Neuron (in vitro differentiated cells): ENCODE data around the gene MICALL2.
A peak's percentile ranks its signal among the peaks of the same experiment; 100 is the strongest.

Source experiments
- H2AFZ ChIP-seq: one replicate; pipeline ENCODE4 v1.6.1; 2013; ENCODE audit warnings: low read depth, mild to moderate bottlenecking, inconsistent platforms, low read length, moderate library complexity
- H3K27me3 ChIP-seq: one replicate; pipeline ENCODE4 v1.6.1; 2013; ENCODE audit warnings: low read length; ENCODE audit not compliant: insufficient read depth
- H3K36me3 ChIP-seq: one replicate; pipeline ENCODE4 v1.6.1; 2013; ENCODE audit warnings: low read length; ENCODE audit not compliant: insufficient read depth
- H3K4me1 ChIP-seq: one replicate; pipeline ENCODE4 v1.6.1; 2013; ENCODE audit warnings: low read length; ENCODE audit not compliant: insufficient read depth
- H3K4me3 ChIP-seq: 2 replicates; pipeline ENCODE4 v1.5.1; 2013; ENCODE audit warnings: mild to moderate bottlenecking, low read length, moderate library complexity
- H3K9me3 ChIP-seq: one replicate; pipeline ENCODE4 v1.6.1; 2013; ENCODE audit warnings: low read length

The MICALL2 gene

GRCh38 chr7:1473864-1474512 is 14.7 kb upstream of the MICALL2 start:
- Histone ChIP-seq H3K4me3 (no peak overlapping the region), H3K9me3 (no peaks in the 10 kb centered on the region), H3K27me3 (no peaks in the 10 kb centered on the region), H3K4me1 (no peaks in the 10 kb centered on the region), H2AFZ (no peak overlapping the region), H3K36me3 (peaks cover 57% of the 10 kb centered on the region)

GRCh38 chr7:1470901-1471300 is 11.6 kb upstream of the MICALL2 start:
- H3K4me1 ChIP-seq = peaks cover 16% of the 10 kb centered on the region
- no peaks in the 10 kb centered on the region for H3K9me3 ChIP-seq
- H3K27me3 ChIP-seq = no peaks in the 10 kb centered on the region
- H3K4me3 ChIP-seq = no peak overlapping the region
- peaks cover 31% of the 10 kb centered on the region for H3K36me3 ChIP-seq
- no peak overlapping the region for H2AFZ ChIP-seq

GRCh38 chr7:1468643-1469298 is 9.5 kb upstream of the MICALL2 start:
- Histone ChIP-seq H3K36me3 (peaks cover 26% of the 10 kb centered on the region), H3K4me3 (no peak overlapping the region), H3K4me1 (peaks cover 18% of the 10 kb centered on the region), H3K9me3 (no peaks in the 10 kb centered on the region), H3K27me3 (no peaks in the 10 kb centered on the region), H2AFZ (no peak overlapping the region)

- H3K9me3 ChIP-seq = no peaks in the 10 kb centered on the region
- H3K4me3 ChIP-seq = no peak overlapping the region
- H3K36me3 ChIP-seq = peaks cover 20% of the 10 kb centered on the region
- no peaks in the 10 kb centered on the region for H3K27me3 ChIP-seq
- no peak overlapping the region for H2AFZ ChIP-seq
- H3K4me1 ChIP-seq = peaks cover 18% of the 10 kb centered on the region
These were observed 8.9 kb upstream of the MICALL2 start for GRCh38 chr7:1468203-1468602.

- Histone ChIP-seq H3K36me3 (peaks cover 9% of the 10 kb centered on the region), H2AFZ (no peak overlapping the region), H3K9me3 (no peaks in the 10 kb centered on the region), H3K27me3 (no peaks in the 10 kb centered on the region), H3K4me1 (peaks cover 18% of the 10 kb centered on the region), H3K4me3 (no peak overlapping the region)
These were observed 7.4 kb upstream of the MICALL2 start for GRCh38 chr7:1466524-1467271.

- H3K9me3 ChIP-seq = no peaks in the 10 kb centered on the region
These were observed 5.4 kb upstream of the MICALL2 start for GRCh38 chr7:1464694-1465093.

GRCh38 chr7:1463676-1464223 is 4.5 kb upstream of the MICALL2 start:
- H2AFZ ChIP-seq = no peak overlapping the region
- H3K9me3 ChIP-seq = no peaks in the 10 kb centered on the region
- no peaks in the 10 kb centered on the region for H3K36me3 ChIP-seq
- peaks cover 26% of the 10 kb centered on the region for H3K4me1 ChIP-seq
- H3K4me3 ChIP-seq = no peak overlapping the region
- no peaks in the 10 kb centered on the region for H3K27me3 ChIP-seq

More at GRCh38 chr7:1464694-1465093, 5.4 kb upstream of the MICALL2 start:
- Histone ChIP-seq H3K27me3 (no peaks in the 10 kb centered on the region), H2AFZ (no peak overlapping the region), H3K4me3 (no peak overlapping the region), H3K36me3 (peaks cover under 1% of the 10 kb centered on the region), H3K4me1 (peaks cover 23% of the 10 kb centered on the region)

GRCh38 chr7:1461646-1462375 is 2.5 kb upstream of the MICALL2 start:
- Histone ChIP-seq H3K4me3 (no peak overlapping the region), H3K27me3 (no peaks in the 10 kb centered on the region), H3K36me3 (no peaks in the 10 kb centered on the region), H3K4me1 (peaks cover 37% of the 10 kb centered on the region), H3K9me3 (no peaks in the 10 kb centered on the region), H2AFZ (no peak overlapping the region)

- H3K36me3 ChIP-seq = no peaks in the 10 kb centered on the region
- no peak overlapping the region for H3K4me3 ChIP-seq
- H3K9me3 ChIP-seq = no peaks in the 10 kb centered on the region
These were observed 1.8 kb upstream of the MICALL2 start for GRCh38 chr7:1460821-1461645.

GRCh38 chr7:1459920-1460820 is 900 bp upstream of the MICALL2 start:
- Histone ChIP-seq H3K9me3 (no peaks in the 10 kb centered on the region), H3K4me3 (peak overlapping the region; percentile 23), H3K27me3 (no peaks in the 10 kb centered on the region), H2AFZ (no peak overlapping the region), H3K4me1 (peaks cover 26% of the 10 kb centered on the region), H3K36me3 (no peaks in the 10 kb centered on the region)

More at GRCh38 chr7:1460821-1461645, 1.8 kb upstream of the MICALL2 start:
- Histone ChIP-seq H3K4me1 (peaks cover 29% of the 10 kb centered on the region), H2AFZ (no peak overlapping the region), H3K27me3 (no peaks in the 10 kb centered on the region)

GRCh38 chr7:1459512-1459892 is 232 bp upstream of the MICALL2 start:
- H3K4me1 ChIP-seq = peaks cover 27% of the 10 kb centered on the region
- no peaks in the 10 kb centered on the region for H3K9me3 ChIP-seq
- H3K4me3 ChIP-seq = peak overlapping the region; percentile 56
- H3K36me3 ChIP-seq = no peaks in the 10 kb centered on the region
- peak overlapping the region; percentile 64 for H2AFZ ChIP-seq
- no peaks in the 10 kb centered on the region for H3K27me3 ChIP-seq
